ENCODE results near the gene POLDIP2. TPM values are rescaled to one million over a fixed set of nuclear protein-coding genes. Genes with fewer than 3 reads are reported as not detected.

The POLDIP2 gene
- total RNA-seq, 1 donor, result 66.6 TPM

- TF ChIP-seq CTCF (IDR thresholded peaks at IDR 0.05; ENCODE audit: insufficient read depth, low read length), result no peak
- H3K4me3 ChIP-seq (ENCODE audit: low read depth, low read length), result peak within 1 kb of the TSS; percentile 71
- DNase-seq (ENCODE audit: low read depth), result peak; percentile 82
Measured at GRCh38 chr17:28371245-28372202, 14.2 kb upstream of the POLDIP2 start, which contains the start of gene SARM1. SARM1 (plus strand) TSS chr17:28371694; CDS start chr17:28372033, 339 bp downstream.

- peak overlapping the region; percentile 71 for H3K4me3 ChIP-seq (ENCODE audit: low read depth, low read length)
- no peak for DNase-seq (ENCODE audit: low read depth)
- no peak for TF ChIP-seq CTCF (IDR thresholded peaks at IDR 0.05; ENCODE audit: insufficient read depth, low read length)
Measured at GRCh38 chr17:28370744-28371103, 13.4 kb upstream of the POLDIP2 start.

- DNase-seq (ENCODE audit: low read depth), result peak; percentile 76
- peak within 1 kb of the TSS; percentile 71 for H3K4me3 ChIP-seq (ENCODE audit: low read depth, low read length)
- peak; percentile 3 for TF ChIP-seq CTCF (IDR thresholded peaks at IDR 0.05; ENCODE audit: insufficient read depth, low read length)
Measured at GRCh38 chr17:28370035-28370743, 12.9 kb upstream of the POLDIP2 start, which contains the start of gene VTN. VTN (minus strand) TSS chr17:28370307; CDS start chr17:28370203, 104 bp downstream.

GRCh38 chr17:28369684-28370034 lies 12.3 kb upstream of the POLDIP2 start:
- TF ChIP-seq CTCF (IDR thresholded peaks at IDR 0.05; ENCODE audit: insufficient read depth, low read length), result no peak
- no peak overlapping the region for H3K4me3 ChIP-seq (ENCODE audit: low read depth, low read length)
- DNase-seq (ENCODE audit: low read depth), result no peak

- H3K4me3 ChIP-seq (ENCODE audit: low read depth, low read length), result no peak overlapping the region
- DNase-seq (ENCODE audit: low read depth), result no peak
- no peak for TF ChIP-seq CTCF (IDR thresholded peaks at IDR 0.05; ENCODE audit: insufficient read depth, low read length)
Measured at GRCh38 chr17:28368915-28369683, 11.8 kb upstream of the POLDIP2 start.

GRCh38 chr17:28368306-28368831 lies 11.0 kb upstream of the POLDIP2 start:
- no peak overlapping the region for H3K4me3 ChIP-seq (ENCODE audit: low read depth, low read length)
- no peak for DNase-seq (ENCODE audit: low read depth)
- no peak for TF ChIP-seq CTCF (IDR thresholded peaks at IDR 0.05; ENCODE audit: insufficient read depth, low read length)
